GM12873 (cell line): ENCODE measurements around the gene NUBP2.

Experiments used
- TF ChIP-seq, protein P1 (sequence below): IDR thresholded peaks from 2 replicates; pipeline ENCODE4 v1.5.1; 2012; ENCODE audit warnings: low read depth, mild to moderate bottlenecking, moderate library complexity, low read length, control low read depth; ENCODE audit not compliant: insufficient read depth; ENCODE audit errors: missing control alignments

The NUBP2 gene

DNA sequence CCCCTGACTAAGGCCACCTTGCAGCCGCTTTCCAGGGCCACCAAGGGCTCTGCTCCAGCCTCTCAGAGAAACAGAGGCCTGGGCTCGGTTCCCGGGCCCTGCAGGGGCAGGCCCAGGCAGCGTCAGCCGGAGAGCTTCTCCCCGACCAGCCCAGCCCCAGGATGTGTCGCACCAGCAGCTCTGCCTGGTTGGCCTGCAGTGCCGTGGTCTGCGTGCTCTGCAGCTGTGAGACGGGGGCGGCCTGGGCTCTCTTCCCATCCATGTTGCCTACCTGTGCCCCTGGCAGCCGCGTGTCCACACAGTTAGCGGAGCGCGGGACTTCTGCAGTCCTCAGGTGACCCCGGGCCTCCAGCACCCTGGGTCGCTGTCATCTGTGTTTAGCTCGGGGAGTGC, 5.9 kb downstream of the NUBP2 start:
- TF ChIP-seq, protein P1, sequence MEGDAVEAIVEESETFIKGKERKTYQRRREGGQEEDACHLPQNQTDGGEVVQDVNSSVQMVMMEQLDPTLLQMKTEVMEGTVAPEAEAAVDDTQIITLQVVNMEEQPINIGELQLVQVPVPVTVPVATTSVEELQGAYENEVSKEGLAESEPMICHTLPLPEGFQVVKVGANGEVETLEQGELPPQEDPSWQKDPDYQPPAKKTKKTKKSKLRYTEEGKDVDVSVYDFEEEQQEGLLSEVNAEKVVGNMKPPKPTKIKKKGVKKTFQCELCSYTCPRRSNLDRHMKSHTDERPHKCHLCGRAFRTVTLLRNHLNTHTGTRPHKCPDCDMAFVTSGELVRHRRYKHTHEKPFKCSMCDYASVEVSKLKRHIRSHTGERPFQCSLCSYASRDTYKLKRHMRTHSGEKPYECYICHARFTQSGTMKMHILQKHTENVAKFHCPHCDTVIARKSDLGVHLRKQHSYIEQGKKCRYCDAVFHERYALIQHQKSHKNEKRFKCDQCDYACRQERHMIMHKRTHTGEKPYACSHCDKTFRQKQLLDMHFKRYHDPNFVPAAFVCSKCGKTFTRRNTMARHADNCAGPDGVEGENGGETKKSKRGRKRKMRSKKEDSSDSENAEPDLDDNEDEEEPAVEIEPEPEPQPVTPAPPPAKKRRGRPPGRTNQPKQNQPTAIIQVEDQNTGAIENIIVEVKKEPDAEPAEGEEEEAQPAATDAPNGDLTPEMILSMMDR, result no peak

DNA sequence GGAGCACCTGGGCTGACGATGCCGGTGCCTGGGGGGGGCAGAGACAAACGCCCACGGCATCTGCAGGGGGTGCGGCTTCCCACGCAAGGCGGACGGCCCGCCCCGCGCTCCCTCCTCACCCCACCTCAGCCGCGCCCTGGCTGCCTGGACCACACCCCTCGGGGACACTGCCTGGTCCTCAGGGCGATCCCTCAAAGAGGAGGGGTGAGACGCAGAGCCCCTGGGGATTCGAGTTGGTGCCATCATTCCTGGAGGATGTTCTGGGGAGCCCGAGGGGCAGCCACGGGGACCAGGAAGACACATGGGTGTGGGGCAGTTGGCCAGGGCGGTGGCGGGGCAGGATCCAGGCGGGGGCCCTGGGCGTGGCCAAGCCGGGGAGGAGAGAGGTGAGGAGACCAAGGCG, 6.9 kb downstream of the NUBP2 start:
- TF ChIP-seq, protein P1, result no peak

DNA sequence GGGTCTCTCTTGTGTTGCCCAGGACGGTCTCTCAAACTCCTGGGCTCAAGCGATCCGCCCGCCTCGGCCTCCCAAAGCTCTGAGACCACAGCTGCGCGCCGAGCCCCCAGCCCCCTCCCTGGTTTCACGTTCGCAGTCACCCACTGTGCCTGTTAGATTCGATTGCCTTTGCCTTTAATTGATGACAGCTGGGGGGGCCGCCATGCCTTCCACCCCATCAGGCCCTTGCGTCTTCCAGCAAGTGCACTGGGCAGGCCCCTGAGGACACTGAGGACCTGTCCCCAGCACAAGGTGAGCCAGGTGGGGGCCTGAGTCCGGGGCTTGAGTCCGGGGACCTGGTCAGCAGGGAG, 7.5 kb downstream of the NUBP2 start:
- TF ChIP-seq, protein P1, result no peak

DNA sequence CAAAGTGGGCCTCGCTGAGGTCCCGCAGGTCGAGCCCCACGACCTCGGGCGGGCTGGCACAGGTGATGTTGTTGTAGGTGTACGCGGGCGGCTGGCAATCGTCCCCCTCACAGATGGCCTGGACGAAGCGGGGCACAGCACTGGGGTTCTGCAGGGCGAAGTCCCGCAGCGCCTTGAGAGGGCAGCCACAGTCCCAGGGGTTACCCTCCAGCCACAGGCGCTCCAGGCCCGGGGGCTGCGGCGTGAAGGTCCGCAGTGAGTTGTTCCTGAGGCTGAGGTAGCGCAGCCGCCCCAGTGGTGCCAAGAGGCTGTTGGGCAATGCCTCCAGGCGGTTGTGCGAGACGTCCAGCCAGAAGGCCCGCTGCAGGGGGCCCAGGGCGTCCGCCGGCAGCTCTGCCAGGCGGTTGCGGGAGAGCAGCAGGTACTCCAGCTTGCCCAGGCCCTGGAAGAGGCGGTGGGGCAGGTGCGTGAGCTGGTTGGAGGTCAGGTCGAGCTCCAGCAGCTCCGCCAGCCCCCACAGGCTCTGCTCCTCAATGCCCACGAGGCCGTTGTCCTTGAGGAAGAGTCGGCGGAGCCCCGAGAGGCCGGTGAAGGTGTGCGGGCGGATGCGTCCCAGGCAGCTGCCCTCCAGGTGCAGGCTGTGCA, 8.0 kb downstream of the NUBP2 start:
- TF ChIP-seq, protein P1, result no peak

DNA sequence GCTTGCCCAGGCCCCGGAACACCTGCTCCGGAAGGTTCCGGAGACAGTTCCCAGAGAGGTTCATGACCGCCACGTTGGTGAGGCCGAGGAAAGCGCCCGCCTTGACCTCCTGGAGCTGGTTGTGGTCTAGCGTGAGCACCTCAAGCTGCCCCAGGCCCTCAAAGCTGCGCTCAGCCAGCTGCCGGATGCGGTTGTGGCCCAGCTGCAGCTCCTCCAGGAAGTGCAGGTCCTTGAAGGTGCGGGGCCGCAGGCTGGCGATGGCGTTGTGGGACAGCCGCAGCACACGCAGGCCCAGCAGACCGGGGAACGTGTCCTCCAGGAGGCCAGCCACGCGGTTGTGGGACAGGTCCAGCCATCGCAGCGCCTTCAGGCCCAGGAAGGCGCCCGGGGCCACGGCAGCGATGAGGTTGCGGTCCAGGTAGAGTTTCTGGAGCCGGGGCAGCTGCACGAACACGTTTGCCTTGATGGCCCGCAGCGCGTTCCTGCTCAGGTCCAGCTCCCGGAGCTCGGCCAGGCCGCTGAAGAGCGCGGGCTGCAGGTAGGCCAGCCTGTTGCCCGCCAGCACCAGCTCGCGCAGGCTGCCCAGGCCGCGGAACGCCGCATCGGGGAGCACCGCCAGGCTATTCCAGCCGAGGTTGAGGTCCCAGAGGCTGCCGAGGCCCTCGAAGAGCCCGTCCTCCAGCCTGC, 8.6 kb downstream of the NUBP2 start:
- TF ChIP-seq, protein P1, result no peak

DNA sequence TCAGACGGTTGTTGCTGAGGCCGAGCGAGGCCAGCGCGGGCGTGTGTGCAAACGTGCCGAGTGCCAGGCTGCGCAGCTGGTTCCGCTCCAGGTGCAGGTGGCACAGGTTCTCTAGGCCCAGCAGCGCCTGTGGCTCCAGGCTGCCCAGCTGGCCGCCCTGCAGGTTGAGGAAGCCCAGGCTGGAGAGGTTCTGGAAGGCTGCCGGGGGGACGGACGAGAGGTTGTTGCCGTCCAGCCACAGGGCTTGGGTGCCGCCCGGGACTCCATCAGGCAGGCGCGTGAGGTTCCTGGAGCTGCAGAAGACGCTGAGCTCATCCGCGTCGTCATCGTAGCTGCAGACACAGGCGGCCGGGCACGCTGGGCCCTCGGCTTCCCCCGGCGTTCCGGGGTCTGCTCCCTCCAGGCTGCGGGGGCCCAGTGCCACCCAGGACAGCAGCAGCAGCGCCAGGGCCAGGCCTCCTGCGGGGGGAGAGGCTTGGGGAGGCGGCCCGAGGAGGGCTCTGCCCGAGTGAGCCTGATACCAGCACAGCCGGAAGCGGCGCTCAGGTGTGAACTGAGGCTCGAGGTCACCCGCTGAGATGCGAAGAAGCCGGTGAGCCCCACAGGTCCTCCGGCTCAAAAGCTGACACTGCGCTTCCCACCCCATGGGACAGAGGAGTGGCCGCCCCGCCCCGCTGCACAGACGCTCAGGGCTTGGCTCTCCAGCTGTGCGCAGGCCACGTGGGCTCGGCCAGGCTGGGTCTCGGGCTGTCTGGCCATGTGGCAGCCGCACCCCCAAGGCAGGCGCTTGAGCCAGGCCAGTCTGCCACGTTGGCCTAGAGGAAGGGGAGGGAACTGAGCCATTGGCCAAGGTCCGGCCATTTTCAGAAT, 9.4 kb downstream of the NUBP2 start:
- TF ChIP-seq, protein P1, result no peak

DNA sequence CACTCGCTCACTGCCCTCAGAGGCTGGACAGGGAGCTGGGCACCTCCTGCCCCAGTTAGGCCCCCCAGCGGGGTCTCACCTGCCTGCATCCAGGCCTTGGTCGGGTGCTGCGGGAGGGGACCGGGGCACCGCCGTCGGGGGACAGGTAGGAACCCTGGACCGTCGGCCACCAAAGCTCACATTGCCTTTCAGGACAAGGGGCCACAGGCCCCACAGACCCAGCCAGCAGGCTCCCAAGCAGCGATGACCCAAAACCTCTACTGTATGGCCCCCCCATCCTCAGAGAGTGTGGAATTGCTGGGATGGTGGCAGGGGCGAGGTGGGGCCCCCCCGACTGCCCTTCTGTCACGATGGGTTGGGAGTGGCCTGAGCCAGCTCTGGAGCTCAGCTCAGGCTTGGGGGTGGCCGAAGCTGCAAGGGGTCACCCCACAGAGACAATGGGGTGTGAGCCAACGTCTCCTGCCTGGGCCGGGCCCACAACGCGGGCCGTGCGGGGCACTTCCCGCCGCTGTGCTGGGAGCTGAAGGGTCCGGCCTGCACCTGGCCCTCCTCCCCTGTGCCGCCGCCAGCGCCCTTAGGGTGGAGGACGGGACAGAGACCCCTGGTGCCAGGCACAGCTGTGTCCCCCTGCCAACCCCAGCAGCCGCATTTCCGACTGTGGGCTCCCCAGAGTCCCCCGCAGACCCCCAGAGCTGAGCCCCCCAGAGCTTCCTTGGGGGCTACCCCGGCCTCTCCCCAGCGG, 10.2 kb downstream of the NUBP2 start:
- TF ChIP-seq, protein P1, result no peak
